ENCODE measurements around the gene RNF130.

DNA sequence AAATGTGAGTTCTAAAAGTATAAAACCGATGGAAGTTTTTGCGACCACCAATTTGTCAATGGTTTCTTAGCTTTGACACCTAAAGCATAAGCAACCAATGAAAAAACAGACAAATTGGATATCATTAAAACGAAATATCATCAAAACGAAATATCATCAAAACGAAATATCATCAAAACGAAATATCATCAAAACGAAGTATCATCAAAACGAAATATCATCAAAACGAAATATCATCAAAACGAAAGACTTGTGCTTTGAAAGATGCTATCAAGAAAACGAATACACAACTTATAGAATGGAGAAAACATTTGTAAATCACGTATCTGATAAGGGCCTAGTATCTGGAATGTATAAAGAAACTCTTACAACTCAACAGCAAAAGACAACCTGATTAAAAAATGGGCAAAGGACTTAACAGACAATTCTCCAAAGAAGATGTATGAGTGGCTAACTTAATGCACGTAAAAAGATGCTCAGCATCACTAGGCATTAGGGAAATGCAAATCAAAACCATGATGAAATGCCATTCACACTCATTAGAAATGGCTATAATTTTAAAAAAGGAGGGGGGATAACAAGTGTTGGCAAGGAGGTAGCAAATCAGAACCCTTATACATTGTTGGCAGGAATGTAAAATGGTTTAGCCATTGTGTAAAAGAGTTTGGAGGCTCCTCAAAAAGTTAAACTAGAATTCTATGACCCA lies 134.4 kb downstream of the RNF130 start:
- TF ChIP-seq POLR2AphosphoS5 (IDR thresholded peaks at IDR 0.05) (no peak), CTCF (IDR thresholded peaks at IDR 0.05) (no peak), POLR2A (IDR thresholded peaks at IDR 0.05) (no peak)

All from prostate gland (tissue), 2 donors.